ENCODE results near the gene FRMD4A. TPM values are rescaled to one million over a fixed set of nuclear protein-coding genes. Genes with fewer than 3 reads are reported as not detected.

The FRMD4A gene
- total RNA-seq, 1 donor from 2014 or later: 20.2 TPM

DNA sequence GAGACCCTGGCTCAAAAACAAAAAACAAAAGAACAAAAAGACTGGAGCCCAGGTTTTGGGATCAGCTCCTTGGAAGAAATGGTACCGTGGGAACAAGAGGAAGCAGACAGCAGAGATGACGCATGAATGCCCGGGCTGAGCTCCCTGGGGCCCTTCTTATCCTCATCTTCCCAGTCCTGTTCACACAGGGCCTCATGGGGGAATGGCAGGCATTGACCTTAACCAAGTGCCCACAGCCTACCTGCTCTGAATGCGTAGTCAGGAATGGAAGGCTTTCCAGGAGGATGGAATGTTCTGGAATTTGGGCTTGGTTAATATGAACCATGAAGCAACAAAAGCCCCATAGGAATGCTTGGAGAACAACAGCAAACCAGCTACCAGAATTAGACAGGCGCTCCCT is 589.3 kb downstream of the FRMD4A start:
- H3K27ac Mint-ChIP-seq: no peak overlapping the region
- H3K4me3 Mint-ChIP-seq: no peak overlapping the region
- peaks cover 28% of the 10 kb centered on the region for H3K36me3 Mint-ChIP-seq
- TF ChIP-seq, protein P1, sequence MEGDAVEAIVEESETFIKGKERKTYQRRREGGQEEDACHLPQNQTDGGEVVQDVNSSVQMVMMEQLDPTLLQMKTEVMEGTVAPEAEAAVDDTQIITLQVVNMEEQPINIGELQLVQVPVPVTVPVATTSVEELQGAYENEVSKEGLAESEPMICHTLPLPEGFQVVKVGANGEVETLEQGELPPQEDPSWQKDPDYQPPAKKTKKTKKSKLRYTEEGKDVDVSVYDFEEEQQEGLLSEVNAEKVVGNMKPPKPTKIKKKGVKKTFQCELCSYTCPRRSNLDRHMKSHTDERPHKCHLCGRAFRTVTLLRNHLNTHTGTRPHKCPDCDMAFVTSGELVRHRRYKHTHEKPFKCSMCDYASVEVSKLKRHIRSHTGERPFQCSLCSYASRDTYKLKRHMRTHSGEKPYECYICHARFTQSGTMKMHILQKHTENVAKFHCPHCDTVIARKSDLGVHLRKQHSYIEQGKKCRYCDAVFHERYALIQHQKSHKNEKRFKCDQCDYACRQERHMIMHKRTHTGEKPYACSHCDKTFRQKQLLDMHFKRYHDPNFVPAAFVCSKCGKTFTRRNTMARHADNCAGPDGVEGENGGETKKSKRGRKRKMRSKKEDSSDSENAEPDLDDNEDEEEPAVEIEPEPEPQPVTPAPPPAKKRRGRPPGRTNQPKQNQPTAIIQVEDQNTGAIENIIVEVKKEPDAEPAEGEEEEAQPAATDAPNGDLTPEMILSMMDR (IDR thresholded peaks at IDR 0.05): no peak
- TF ChIP-seq EZH2phosphoT487 (IDR thresholded peaks at IDR 0.05) (no peak), EZH2 (IDR thresholded peaks at IDR 0.05) (no peak)
- Histone ChIP-seq H4K20me1 (ENCODE audit: low read depth) (no peaks in the 10 kb centered on the region), H3K27me3 (no peaks in the 10 kb centered on the region), H3K27ac (no peak overlapping the region), H3K79me2 (ENCODE audit: low read depth) (no peaks in the 10 kb centered on the region), H3K4me1 (no peaks in the 10 kb centered on the region), H3K4me2 (no peak overlapping the region), H3F3A (ENCODE audit: low read depth) (no peaks in the 10 kb centered on the region), H3K9ac (no peak overlapping the region), H3K4me3 (no peak overlapping the region), H2AFZ (replicated peaks) (no peak overlapping the region), H3K36me3 (no peaks in the 10 kb centered on the region), H3K9me3 (ENCODE audit: low read depth) (no peaks in the 10 kb centered on the region)
- peaks cover 4% of the 10 kb centered on the region for H3K4me1 Mint-ChIP-seq
- H3K9me3 Mint-ChIP-seq: no peaks in the 10 kb centered on the region
- DNase-seq (ENCODE audit: low spot score): no peak
- peaks cover 2% of the 10 kb centered on the region for H3K27me3 Mint-ChIP-seq (ENCODE audit: insufficient read depth, low read depth)

DNA sequence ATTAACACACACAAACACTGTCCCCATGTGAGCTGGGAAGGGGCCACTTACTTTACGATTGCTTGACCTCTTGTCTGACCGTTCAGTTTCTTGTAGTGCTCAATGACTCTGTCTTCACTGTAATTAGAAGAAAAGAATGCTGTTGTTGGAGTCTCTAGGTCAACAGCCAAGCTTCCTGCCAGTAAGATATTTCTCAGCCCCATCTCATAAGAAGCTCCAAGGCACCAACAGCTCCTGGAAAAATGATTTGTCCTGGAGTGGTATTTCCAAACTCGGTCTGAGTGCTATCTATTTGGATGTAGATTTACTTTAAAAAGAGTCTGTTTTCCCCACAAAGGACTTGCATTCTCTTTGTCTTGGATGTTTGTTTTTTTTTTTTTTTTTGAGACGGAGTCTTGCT is 590.3 kb downstream of the FRMD4A start:
- Histone ChIP-seq H3K9ac (no peak overlapping the region), H3K4me2 (no peak overlapping the region), H3K36me3 (no peaks in the 10 kb centered on the region), H3K27me3 (no peaks in the 10 kb centered on the region), H3K79me2 (ENCODE audit: low read depth) (no peaks in the 10 kb centered on the region), H3K4me3 (no peak overlapping the region), H3K9me3 (ENCODE audit: low read depth) (no peaks in the 10 kb centered on the region), H2AFZ (replicated peaks) (no peak overlapping the region), H3F3A (ENCODE audit: low read depth) (no peaks in the 10 kb centered on the region), H4K20me1 (ENCODE audit: low read depth) (no peaks in the 10 kb centered on the region), H3K4me1 (no peaks in the 10 kb centered on the region), H3K27ac (no peak overlapping the region)
- Mint-ChIP-seq H3K27me3 (ENCODE audit: insufficient read depth, low read depth) (peaks cover 2% of the 10 kb centered on the region), H3K27ac (no peak overlapping the region), H3K4me1 (peaks cover 4% of the 10 kb centered on the region), H3K9me3 (no peaks in the 10 kb centered on the region), H3K36me3 (peaks cover 30% of the 10 kb centered on the region), H3K4me3 (no peak overlapping the region)
- DNase-seq (ENCODE audit: low spot score): no peak
- TF ChIP-seq EZH2 (IDR thresholded peaks at IDR 0.05): no peak
- TF ChIP-seq, protein P1 (IDR thresholded peaks at IDR 0.05): no peak
- TF ChIP-seq EZH2phosphoT487 (IDR thresholded peaks at IDR 0.05): no peak

DNA sequence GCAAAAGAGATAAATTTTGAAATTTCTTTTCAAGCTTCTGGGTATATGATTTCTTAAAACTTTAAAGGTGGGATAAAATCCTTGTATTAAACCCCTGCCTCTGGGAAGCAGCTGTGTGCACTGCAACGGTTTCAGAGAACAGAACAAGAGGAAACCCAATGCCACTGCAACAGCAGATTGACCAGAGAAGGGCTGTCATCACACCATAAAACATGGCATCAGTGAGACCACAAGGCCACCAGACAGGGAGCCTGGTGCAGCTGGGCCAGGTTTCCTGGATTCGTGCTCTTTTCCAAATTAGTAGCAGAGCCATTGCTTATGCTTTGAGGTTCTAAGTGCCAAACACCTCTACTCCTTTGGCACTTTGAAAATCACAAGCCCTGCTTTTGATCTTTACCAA is 591.5 kb downstream of the FRMD4A start:
- Mint-ChIP-seq H3K27ac (no peak overlapping the region), H3K9me3 (no peaks in the 10 kb centered on the region), H3K27me3 (ENCODE audit: insufficient read depth, low read depth) (peaks cover 2% of the 10 kb centered on the region), H3K36me3 (peaks cover 28% of the 10 kb centered on the region), H3K4me3 (no peak overlapping the region), H3K4me1 (peaks cover 7% of the 10 kb centered on the region)
- Histone ChIP-seq H3F3A (ENCODE audit: low read depth) (no peaks in the 10 kb centered on the region), H4K20me1 (ENCODE audit: low read depth) (no peaks in the 10 kb centered on the region), H3K4me3 (no peak overlapping the region), H3K36me3 (no peaks in the 10 kb centered on the region), H3K79me2 (ENCODE audit: low read depth) (no peaks in the 10 kb centered on the region), H3K9me3 (ENCODE audit: low read depth) (no peaks in the 10 kb centered on the region), H3K4me2 (no peak overlapping the region), H2AFZ (replicated peaks) (no peak overlapping the region), H3K9ac (no peak overlapping the region), H3K27ac (no peak overlapping the region), H3K27me3 (no peaks in the 10 kb centered on the region), H3K4me1 (peaks cover 4% of the 10 kb centered on the region)
- no peak for DNase-seq (ENCODE audit: low spot score)
- TF ChIP-seq EZH2phosphoT487 (IDR thresholded peaks at IDR 0.05) (no peak), EZH2 (IDR thresholded peaks at IDR 0.05) (no peak)
- TF ChIP-seq, protein P1 (IDR thresholded peaks at IDR 0.05): no peak

Measured in neural progenitor cell (in vitro differentiated cells).